Medulla oblongata (tissue), 1 donor: ENCODE measurements around the gene FAM209A.
A peak's percentile ranks its signal among the peaks of the same experiment; 100 is the strongest.
"Not testable (repeated sequence)": the region's sequence is repeated elsewhere in the genome, so short reads cannot be mapped to it uniquely, and the experiment has no call there.

Experiments used
- DNase-seq: peaks from one replicate; pipeline ENCODE4 v3.0.0-alpha.2; 2015; ENCODE audit errors: extremely low spot score

Gene FAM209A

GRCh38 chr20:56540415-56540814 lies 15.9 kb downstream of the FAM209A start:
- DNase-seq: no peak

- no peak for DNase-seq
Measured at GRCh38 chr20:56542489-56543030, 18.0 kb downstream of the FAM209A start.

- DNase-seq: no peak
Measured at GRCh38 chr20:56551571-56551970, 27.0 kb downstream of the FAM209A start.

GRCh38 chr20:56552911-56553629 lies 28.5 kb downstream of the FAM209A start:
- DNase-seq: no peak

GRCh38 chr20:56554869-56555268 lies 30.3 kb downstream of the FAM209A start:
- peak; percentile 72 for DNase-seq

- no peak for DNase-seq
Measured at GRCh38 chr20:56558968-56559367, 34.4 kb downstream of the FAM209A start.

- not testable (repeated sequence) for DNase-seq
Measured at GRCh38 chr20:56564526-56564925, 40.0 kb downstream of the FAM209A start.

GRCh38 chr20:56565511-56565910 lies 41.0 kb downstream of the FAM209A start:
- no peak for DNase-seq

- DNase-seq: no peak
Measured at GRCh38 chr20:56566621-56567020, 42.1 kb downstream of the FAM209A start.

GRCh38 chr20:56570832-56571231 lies 46.3 kb downstream of the FAM209A start:
- DNase-seq: no peak

- DNase-seq: no peak
Measured at GRCh38 chr20:56572172-56572571, 47.6 kb downstream of the FAM209A start.

- DNase-seq: no peak
Measured at GRCh38 chr20:56573986-56574385, 49.4 kb downstream of the FAM209A start.

- DNase-seq: no peak
Measured at GRCh38 chr20:56574531-56575142, 50.1 kb downstream of the FAM209A start.

GRCh38 chr20:56575157-56575556 lies 50.6 kb downstream of the FAM209A start:
- DNase-seq: no peak
